GM21619 (cell line): ENCODE measurements around the gene NUDT4.

ENCODE experiments used
- ATAC-seq: cut with Tn5 transposase; IDR thresholded peaks from one replicate; pipeline ENCODE4 v1.9.1; 2021; ENCODE audit not compliant: unreplicated experiment

Gene NUDT4

DNA sequence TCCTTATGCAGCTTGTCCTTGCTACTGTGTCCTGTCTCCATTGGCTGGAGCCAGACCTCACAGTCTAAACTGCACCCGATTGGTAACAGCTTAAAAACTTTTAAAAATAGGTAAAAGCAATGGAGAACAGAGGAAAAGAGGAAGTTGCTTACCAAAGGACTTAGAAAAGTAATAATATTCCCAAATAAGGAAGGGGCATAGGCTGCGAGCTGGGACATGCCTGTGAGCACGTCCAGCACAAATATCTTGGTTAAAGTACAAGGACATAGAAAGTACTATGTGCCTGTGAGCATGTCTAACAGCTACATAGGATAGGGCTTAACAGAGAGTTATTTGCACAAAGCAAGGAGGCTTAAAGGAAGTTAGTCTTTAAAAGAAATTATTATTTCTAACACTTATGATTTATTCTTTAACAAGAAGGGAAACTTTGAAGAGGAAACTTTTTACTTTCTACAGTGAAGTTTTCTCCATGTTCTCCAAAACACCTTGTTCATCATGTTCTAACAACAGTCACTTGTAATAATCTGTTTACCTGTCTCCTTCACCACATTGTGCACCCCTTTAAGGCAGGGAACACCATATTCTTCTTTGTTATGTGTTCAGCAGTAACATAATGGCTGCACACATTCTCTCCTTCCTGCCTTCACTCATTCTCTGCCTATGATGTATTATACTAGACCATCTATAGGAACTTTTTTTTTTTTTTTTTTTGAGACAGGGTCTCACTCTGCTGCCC lies 73.9 kb downstream of the NUDT4 start:
- ATAC-seq: no peak

DNA sequence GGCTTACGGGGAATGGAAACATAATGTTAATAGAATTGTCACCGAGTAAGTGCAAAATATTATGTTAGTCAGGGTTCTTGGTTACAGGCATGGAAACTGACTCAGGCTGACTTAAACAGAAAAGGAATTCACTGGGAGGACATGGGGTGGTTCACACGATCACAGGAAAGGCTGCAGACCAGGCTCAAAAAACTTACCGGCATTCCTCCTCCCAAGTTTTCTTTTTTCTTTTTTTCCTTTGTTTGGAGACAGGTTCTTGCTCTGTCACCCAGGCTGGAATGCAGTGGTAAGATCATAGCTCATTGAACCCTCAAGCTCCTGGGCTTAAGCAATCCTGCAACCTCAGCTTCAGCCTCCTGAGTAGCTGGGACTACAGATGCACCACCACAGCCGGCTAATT lies 75.9 kb downstream of the NUDT4 start:
- ATAC-seq: no peak

DNA sequence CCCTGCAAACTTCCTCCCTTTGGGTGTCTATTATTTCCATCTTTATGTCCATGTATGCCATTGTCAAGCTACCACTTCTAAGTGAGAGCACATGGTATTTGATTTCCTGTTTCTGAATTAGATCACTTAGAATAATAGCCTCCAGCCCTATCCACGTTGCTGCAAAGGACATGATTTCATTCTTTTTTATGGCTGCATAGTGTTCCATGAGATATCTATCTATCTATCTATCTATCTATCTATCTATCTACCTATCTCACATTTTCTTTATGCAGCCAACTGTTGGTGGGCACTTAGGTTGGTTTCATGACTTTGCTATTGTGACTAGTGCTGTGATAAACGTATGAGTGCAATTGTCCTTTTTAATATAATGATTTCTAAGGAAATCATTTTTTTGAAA lies 78.4 kb downstream of the NUDT4 start:
- no peak for ATAC-seq
